BE2C (cell line): ENCODE data around the gene SCN4A.

Experiments used
- DNase-seq: peaks from one replicate; pipeline ENCODE4 v3.0.0-alpha.2; 2020
- H3K27me3 ChIP-seq: fragments of 250-450 bp; sonication (Bioruptor Pico); 2 replicates; pipeline ENCODE4 v1.5.1; 2020; ENCODE audit warnings: mild to moderate bottlenecking
- H3K36me3 ChIP-seq: fragments of 250-450 bp; sonication (Bioruptor Pico); 2 replicates; pipeline ENCODE4 v1.5.1; 2020; ENCODE audit warnings: mild to moderate bottlenecking
- H3K4me1 ChIP-seq: fragments of 250-450 bp; sonication (Bioruptor Pico); 2 replicates; pipeline ENCODE4 v1.5.1; 2020
- H3K4me3 ChIP-seq: 2 replicates; pipeline ENCODE4 v1.5.1; 2011; ENCODE audit warnings: low read depth, low read length
- H3K9me3 ChIP-seq: fragments of 250-450 bp; sonication (Bioruptor Pico); 2 replicates; pipeline ENCODE4 v1.5.1; 2020
- TF ChIP-seq, protein P1 (sequence below): IDR thresholded peaks from 2 replicates; pipeline ENCODE4 v1.5.1; 2012; ENCODE audit warnings: mild to moderate bottlenecking, low read depth, low read length

Gene SCN4A

DNA sequence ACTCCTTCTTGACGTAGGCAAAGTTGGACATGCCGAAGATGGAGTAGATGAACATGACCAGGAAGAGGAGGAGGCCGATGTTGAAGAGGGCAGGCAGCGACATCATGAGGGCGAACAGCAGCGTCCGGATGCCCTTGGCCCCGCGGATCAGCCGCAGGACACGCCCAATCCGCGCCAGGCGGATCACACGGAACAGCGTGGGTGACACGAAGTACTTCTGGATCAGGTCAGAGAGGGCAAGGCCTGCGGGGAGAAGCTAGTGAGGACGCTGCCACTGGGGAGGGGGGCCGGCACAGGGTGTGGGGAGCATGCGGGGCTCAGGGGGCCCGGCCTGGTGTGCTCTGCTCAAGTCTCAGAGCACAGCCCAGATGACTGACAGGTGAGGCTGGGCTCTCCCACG, 31.0 kb downstream of the SCN4A start:
- no peaks in the 10 kb centered on the region for H3K36me3 ChIP-seq
- no peaks in the 10 kb centered on the region for H3K9me3 ChIP-seq
- TF ChIP-seq, protein P1, sequence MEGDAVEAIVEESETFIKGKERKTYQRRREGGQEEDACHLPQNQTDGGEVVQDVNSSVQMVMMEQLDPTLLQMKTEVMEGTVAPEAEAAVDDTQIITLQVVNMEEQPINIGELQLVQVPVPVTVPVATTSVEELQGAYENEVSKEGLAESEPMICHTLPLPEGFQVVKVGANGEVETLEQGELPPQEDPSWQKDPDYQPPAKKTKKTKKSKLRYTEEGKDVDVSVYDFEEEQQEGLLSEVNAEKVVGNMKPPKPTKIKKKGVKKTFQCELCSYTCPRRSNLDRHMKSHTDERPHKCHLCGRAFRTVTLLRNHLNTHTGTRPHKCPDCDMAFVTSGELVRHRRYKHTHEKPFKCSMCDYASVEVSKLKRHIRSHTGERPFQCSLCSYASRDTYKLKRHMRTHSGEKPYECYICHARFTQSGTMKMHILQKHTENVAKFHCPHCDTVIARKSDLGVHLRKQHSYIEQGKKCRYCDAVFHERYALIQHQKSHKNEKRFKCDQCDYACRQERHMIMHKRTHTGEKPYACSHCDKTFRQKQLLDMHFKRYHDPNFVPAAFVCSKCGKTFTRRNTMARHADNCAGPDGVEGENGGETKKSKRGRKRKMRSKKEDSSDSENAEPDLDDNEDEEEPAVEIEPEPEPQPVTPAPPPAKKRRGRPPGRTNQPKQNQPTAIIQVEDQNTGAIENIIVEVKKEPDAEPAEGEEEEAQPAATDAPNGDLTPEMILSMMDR, result no peak
- no peaks in the 10 kb centered on the region for H3K4me1 ChIP-seq
- no peaks in the 10 kb centered on the region for H3K27me3 ChIP-seq
- DNase-seq, result no peak
- H3K4me3 ChIP-seq, result no peak overlapping the region

- no peaks in the 10 kb centered on the region for H3K4me1 ChIP-seq
- H3K36me3 ChIP-seq, result no peaks in the 10 kb centered on the region
- H3K4me3 ChIP-seq, result no peak overlapping the region
- TF ChIP-seq, protein P1, result no peak
- H3K9me3 ChIP-seq, result no peaks in the 10 kb centered on the region
- no peak for DNase-seq
- H3K27me3 ChIP-seq, result no peaks in the 10 kb centered on the region
Measured at GRCh38 chr17:63941162-63941561, 31.6 kb downstream of the SCN4A start.

DNA sequence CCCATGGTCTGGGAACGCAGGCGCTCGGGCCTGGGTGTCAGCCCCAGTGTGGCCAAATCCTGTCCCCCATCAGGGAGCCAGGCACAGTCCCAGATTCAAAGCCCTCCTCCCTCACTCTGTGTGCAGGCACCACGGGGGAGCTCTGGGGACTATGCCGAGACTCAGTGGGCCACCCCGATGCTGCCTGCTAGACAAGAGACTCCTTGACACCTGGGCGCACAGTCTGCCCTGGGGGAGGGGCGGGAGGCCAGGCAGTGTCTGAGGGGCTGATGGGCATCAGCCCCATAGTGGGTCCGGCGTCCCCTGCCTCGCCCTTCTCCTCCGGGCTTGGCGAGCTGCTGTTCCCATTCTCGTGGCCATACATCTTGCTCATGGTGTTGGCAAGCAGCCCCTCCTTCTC, 32.1 kb downstream of the SCN4A start:
- DNase-seq, result no peak
- no peak overlapping the region for H3K4me3 ChIP-seq
- TF ChIP-seq, protein P1, result no peak
- H3K9me3 ChIP-seq, result no peaks in the 10 kb centered on the region
- no peaks in the 10 kb centered on the region for H3K36me3 ChIP-seq
- H3K4me1 ChIP-seq, result no peaks in the 10 kb centered on the region
- no peaks in the 10 kb centered on the region for H3K27me3 ChIP-seq

GRCh38 chr17:63939884-63940283, 32.8 kb downstream of the SCN4A start:
- DNase-seq, result no peak
- H3K36me3 ChIP-seq, result no peaks in the 10 kb centered on the region
- TF ChIP-seq, protein P1, result no peak
- H3K9me3 ChIP-seq, result no peaks in the 10 kb centered on the region
- no peak overlapping the region for H3K4me3 ChIP-seq
- H3K4me1 ChIP-seq, result no peaks in the 10 kb centered on the region
- H3K27me3 ChIP-seq, result no peaks in the 10 kb centered on the region

DNA sequence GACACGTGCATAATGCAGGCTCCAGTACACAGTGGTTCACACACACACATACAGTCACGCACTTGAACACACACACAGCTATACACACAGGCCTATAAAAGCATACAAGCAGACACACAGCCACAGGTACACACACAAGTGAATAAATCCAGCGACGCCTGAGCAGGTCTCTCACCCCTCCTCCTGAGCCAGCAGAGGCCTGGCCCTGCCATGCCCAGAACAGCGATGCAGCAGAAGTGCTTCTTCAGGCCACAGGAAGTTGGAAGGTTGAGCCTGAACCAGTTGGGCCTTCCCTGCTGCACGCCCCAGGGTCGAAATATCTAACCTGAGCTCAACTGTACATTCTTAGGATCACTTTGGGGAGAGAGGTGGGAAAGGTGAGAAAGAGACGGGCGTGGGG, 33.3 kb downstream of the SCN4A start:
- H3K27me3 ChIP-seq, result no peaks in the 10 kb centered on the region
- no peaks in the 10 kb centered on the region for H3K9me3 ChIP-seq
- no peaks in the 10 kb centered on the region for H3K36me3 ChIP-seq
- no peak overlapping the region for H3K4me3 ChIP-seq
- H3K4me1 ChIP-seq, result no peaks in the 10 kb centered on the region
- DNase-seq, result no peak
- TF ChIP-seq, protein P1, result no peak

DNA sequence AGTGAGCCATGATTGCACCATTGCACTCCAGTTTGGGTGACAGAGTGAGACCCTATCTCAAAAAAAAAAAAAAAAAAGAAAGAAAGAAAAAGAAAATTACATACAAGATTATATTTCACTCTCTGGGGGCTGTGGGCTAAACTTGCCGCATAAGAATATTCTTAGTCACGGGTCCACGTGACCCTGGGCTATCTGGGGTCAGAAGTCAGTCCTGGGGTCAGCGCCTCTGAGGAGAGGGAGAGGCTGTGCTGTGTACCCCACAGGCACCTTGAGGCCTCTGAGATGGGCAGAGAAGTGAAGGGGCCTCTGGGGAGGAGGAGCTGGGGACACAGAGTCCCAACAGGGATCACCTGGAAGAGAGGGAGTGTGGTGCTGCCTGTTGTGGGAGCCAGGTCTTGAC, 34.8 kb downstream of the SCN4A start:
- Histone ChIP-seq H3K4me3 (no peak overlapping the region), H3K4me1 (no peaks in the 10 kb centered on the region), H3K9me3 (no peaks in the 10 kb centered on the region), H3K27me3 (no peaks in the 10 kb centered on the region), H3K36me3 (no peaks in the 10 kb centered on the region)
- DNase-seq, result no peak
- TF ChIP-seq, protein P1, result no peak
